SKM-1 treated with dmso at 0.1 percent for 144 hours (cell line): Measurements from ENCODE around the gene MT1H.
"Not testable (repeated sequence)": the region's sequence is repeated elsewhere in the genome, so short reads cannot be mapped to it uniquely, and the experiment has no call there.

ENCODE experiments used
- DNase-seq: peaks from one replicate; lab custom pipeline; 2025; ENCODE audit not compliant: unreplicated experiment; lab: John Stamatoyannopoulos, UW

The MT1H gene

DNA sequence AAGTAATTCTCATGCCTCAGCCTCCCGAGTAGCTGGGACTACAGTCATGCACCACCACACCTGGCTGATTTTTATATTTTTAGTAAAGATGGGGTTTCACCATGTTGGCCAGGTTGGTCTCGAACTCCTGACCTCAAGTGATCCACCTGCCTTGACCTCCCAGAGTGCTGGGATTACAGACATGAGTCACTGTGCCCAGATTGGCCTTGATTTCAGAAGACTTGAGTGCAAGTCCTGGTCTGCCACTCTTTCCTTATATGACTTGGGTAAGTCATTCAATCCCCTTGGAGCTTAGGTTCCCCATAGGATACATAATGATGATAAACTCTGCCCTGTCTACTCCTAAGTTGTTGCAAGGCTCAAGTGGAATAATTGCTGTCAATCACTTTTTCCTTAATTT is 47.9 kb downstream of the MT1H start:
- not testable (repeated sequence) for DNase-seq
